DMS53 treated with DMSO at 0.1 percent for 48 hours (cell line): ENCODE measurements around the gene RECQL.

Experiments used
- DNase-seq: peaks from one replicate; lab custom pipeline; 2025; ENCODE audit not compliant: unreplicated experiment; lab: John Stamatoyannopoulos, UW

The RECQL gene

GRCh38 chr12:21501258-21502163, at the start of gene RECQL, which contains the start of gene GOLT1B:
RECQL (minus strand) TSS chr12:21501635; CDS start chr12:21499570, 2,065 bp downstream.
GOLT1B (plus strand) TSS chr12:21501789; CDS start chr12:21501924, 135 bp downstream.
- DNase-seq: peak; percentile 100

- no peak for DNase-seq
These were observed 46.0 kb upstream of the RECQL start for GRCh38 chr12:21547437-21547836.

GRCh38 chr12:21546716-21547115, 45.3 kb upstream of the RECQL start:
- no peak for DNase-seq

GRCh38 chr12:21545557-21545956, 44.1 kb upstream of the RECQL start:
- DNase-seq: no peak

GRCh38 chr12:21543151-21543550, 41.7 kb upstream of the RECQL start:
- DNase-seq: no peak

- DNase-seq: no peak
These were observed 41.0 kb upstream of the RECQL start for GRCh38 chr12:21542403-21542802.

GRCh38 chr12:21541773-21542172, 40.3 kb upstream of the RECQL start:
- DNase-seq: no peak

GRCh38 chr12:21539797-21540196, 38.4 kb upstream of the RECQL start:
- DNase-seq: peak; percentile 30

- no peak for DNase-seq
These were observed 36.7 kb upstream of the RECQL start for GRCh38 chr12:21538061-21538653.

- DNase-seq: no peak
These were observed 28.0 kb upstream of the RECQL start for GRCh38 chr12:21529456-21529855.

- no peak for DNase-seq
These were observed 27.5 kb upstream of the RECQL start for GRCh38 chr12:21528953-21529352.

- DNase-seq: peak; percentile 68
These were observed 26.2 kb upstream of the RECQL start for GRCh38 chr12:21527451-21528180.

GRCh38 chr12:21526721-21527345, 25.4 kb upstream of the RECQL start:
- DNase-seq: peak; percentile 88

- peak; percentile 96 for DNase-seq
These were observed 24.6 kb upstream of the RECQL start, which contains the start of gene SPX for GRCh38 chr12:21526053-21526452. SPX (plus strand) TSS chr12:21526296; CDS start chr12:21526473, 177 bp downstream.

GRCh38 chr12:21523148-21523547, 21.7 kb upstream of the RECQL start:
- no peak for DNase-seq

GRCh38 chr12:21521541-21521940, 20.1 kb upstream of the RECQL start:
- peak; percentile 44 for DNase-seq

- no peak for DNase-seq
These were observed 17.0 kb upstream of the RECQL start for GRCh38 chr12:21518451-21518850.

- DNase-seq: no peak
These were observed 14.8 kb upstream of the RECQL start for GRCh38 chr12:21516281-21516680.

GRCh38 chr12:21509768-21510167, 8.3 kb upstream of the RECQL start:
- no peak for DNase-seq

GRCh38 chr12:21507849-21508248, 6.4 kb upstream of the RECQL start:
- no peak for DNase-seq

- DNase-seq: no peak
These were observed 4.5 kb upstream of the RECQL start for GRCh38 chr12:21505888-21506287.
